ENCODE measurements around the gene CILP2.

- TF ChIP-seq EZH2 (IDR thresholded peaks at IDR 0.05; ENCODE audit: borderline replicate concordance, low read depth, low read length, poor library complexity, severe bottlenecking), result no peak
- no peak for TF ChIP-seq CTCF (conservative IDR thresholded peaks at IDR 0.05; ENCODE audit: low read depth, low read length)
Measured at GRCh38 chr19:19567391-19567790, 29.3 kb downstream of the CILP2 start.
